Psoas muscle (tissue), 8 donors: Measurements from ENCODE around the gene USP15. TPM values are rescaled to one million over a fixed set of nuclear protein-coding genes. Genes with fewer than 3 reads are reported as not detected.

Experiments
- ATAC-seq, 4 donors: fragments of 200-7000 bp; cut with Tn5 transposase; one replicate each; pipeline ENCODE4 v1.9.1; 2020; ENCODE audit warnings: moderate library complexity in 3 of 4, mild to moderate bottlenecking in 2 of 4
- DNase-seq, 2 donors: peaks; one replicate each; pipeline ENCODE4 v3.0.0-alpha.2; 2020
- H3K27ac ChIP-seq: fragments of 200-600 bp; one replicate; pipeline ENCODE4 v1.8.0; 2022
- H3K27me3 ChIP-seq, 3 donors: fragments of 200-600 bp in 1 of 3; one replicate each; pipeline versions ENCODE4 v1.6.1 to v1.8.0; 2013 to 2022; ENCODE audit warnings: low read length in 2 of 3, mild to moderate bottlenecking in 2 of 3, moderate library complexity in 1 of 3; ENCODE audit not compliant: insufficient read depth in 3 of 3
- H3K36me3 ChIP-seq, 2 donors: fragments of 200-600 bp in 1 of 2; one replicate each; pipeline versions ENCODE4 v1.6.1 to v1.8.0; 2013 to 2022; ENCODE audit warnings: low read depth in 1 of 2, mild to moderate bottlenecking in 1 of 2, moderate library complexity in 1 of 2; ENCODE audit not compliant: insufficient read depth in 1 of 2
- H3K4me1 ChIP-seq: fragments of 200-600 bp; one replicate; pipeline ENCODE4 v1.8.0; 2022
- H3K4me3 ChIP-seq: fragments of 200-600 bp; one replicate; pipeline ENCODE4 v1.8.0; 2022; ENCODE audit warnings: mild to moderate bottlenecking
- H3K9me3 ChIP-seq: fragments of 200-600 bp; one replicate; pipeline ENCODE4 v1.8.0; 2022
- WGBS, 3 donors: extraction: QIAGEN DNeasy Blood & Tissue Kit; methylation state at CpG; one replicate each; pipeline versions ENCODE4 v1.1.6 to v1.1.7; 2013; 5-methylcytosine and 5-hydroxymethylcytosine counted together
- intact Hi-C, 2 donors: fragments of 100-400 bp; cut with DNase I; formaldehyde crosslinking; loops; one replicate each; pipeline versions ENCODE4 v1.11.0 to v1.14.2; 2022
- polyA plus RNA-seq, 3 donors: library from polyadenylated mRNA; stranded (reverse); fragments of 200-250 nt; gene quantifications; one replicate each; pipeline ENCODE4 v1.2.3, GENCODE V29; 2013
- total RNA-seq, 4 donors: library from RNA; stranded (reverse); fragmentation: NEBNext Ultra II Directional in 2 of 4; extraction: Animal tissue kit (Norgen Biotek cat#: 25700) in 2 of 4; gene quantifications; one replicate each; pipeline versions ENCODE4 v1.2.1 to v1.2.4, GENCODE V29; 2021 to 2023
- TF ChIP-seq, protein P1 (sequence below): fragments of 200-600 bp; IDR thresholded peaks from one replicate; pipeline ENCODE4 v1.8.0; 2022; ENCODE audit warnings: antibody characterized with exemption
- donor health status: healthy with polysubstance abuse.
- donor health status: DM: no; HTN: no; CAD: no; lungs with moderate emphysema.
- donor health status: Bipolar disorder and iron deficiency.
- donor health status: healthy.
- donor health status: DM: yes; HTN: yes; CAD: no.
- donor health status: DM: no; HTN: no; CAD: no.
- donor health status: DM: no; HTN: no; CAD: no.
- donor health status: DM: yes; HTN: yes; CAD: no.

The USP15 gene
- total and polyA plus RNA-seq, 7 donors = 27.6 to 65.6 (median 48.7) TPM

DNA sequence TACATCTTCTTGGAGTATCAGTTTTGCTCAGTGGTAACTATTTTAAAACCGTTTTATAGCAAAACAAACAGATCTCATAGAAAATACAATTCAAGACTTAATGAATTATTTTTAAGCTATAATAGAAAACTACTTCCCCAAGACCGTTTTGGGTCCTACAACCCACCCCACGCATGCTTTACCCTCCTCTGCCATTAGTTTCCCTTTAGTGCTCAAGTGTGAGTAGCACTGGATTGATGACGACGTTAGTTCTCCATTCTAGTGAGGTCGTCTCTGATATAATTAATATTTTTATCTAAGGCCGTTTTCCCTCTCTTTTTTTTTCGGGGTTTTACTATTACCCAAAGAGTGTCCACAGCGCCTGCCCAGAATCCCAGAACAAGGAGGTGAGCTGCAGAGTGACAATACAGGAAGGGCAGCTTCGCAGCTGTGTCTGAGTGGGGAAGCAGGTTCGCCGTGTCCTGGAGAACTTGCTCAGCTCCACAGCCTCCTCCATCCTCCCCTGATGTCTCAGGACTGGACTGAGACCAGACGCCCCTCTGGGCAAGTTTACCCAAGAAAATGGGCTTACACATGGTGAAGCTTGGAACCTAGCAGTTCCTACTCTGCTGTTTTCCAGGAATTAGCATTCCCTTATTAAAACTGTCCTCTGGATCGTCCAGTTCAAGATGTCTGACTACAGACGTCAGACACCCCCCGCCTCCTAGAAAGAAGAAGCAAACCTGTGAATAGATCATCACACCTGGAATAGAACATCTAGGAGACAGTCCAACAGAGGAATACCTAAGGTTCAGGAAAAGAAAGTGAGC lies 174.5 kb downstream of the USP15 start:
- H3K36me3 ChIP-seq = no peaks in the 10 kb centered on the region
- H3K27me3 ChIP-seq = peaks cover 0 to 36% (median 4%) of the 10 kb centered on the region in 3 donors
- peak overlapping the region; percentile 62 for H3K4me3 ChIP-seq
- intact Hi-C loops = loop anchor here (5.0 to 10.0 kb wide), 3 partner anchors 38 to 370 kb away; no protein-coding TSS in a partner anchor
- no peak overlapping the region for H3K27ac ChIP-seq
- no peaks in the 10 kb centered on the region for H3K9me3 ChIP-seq
- ATAC-seq = peak in 1 of 4 donors; percentile 17
- no peaks in the 10 kb centered on the region for H3K4me1 ChIP-seq
- no peak for DNase-seq
- TF ChIP-seq, protein P1, sequence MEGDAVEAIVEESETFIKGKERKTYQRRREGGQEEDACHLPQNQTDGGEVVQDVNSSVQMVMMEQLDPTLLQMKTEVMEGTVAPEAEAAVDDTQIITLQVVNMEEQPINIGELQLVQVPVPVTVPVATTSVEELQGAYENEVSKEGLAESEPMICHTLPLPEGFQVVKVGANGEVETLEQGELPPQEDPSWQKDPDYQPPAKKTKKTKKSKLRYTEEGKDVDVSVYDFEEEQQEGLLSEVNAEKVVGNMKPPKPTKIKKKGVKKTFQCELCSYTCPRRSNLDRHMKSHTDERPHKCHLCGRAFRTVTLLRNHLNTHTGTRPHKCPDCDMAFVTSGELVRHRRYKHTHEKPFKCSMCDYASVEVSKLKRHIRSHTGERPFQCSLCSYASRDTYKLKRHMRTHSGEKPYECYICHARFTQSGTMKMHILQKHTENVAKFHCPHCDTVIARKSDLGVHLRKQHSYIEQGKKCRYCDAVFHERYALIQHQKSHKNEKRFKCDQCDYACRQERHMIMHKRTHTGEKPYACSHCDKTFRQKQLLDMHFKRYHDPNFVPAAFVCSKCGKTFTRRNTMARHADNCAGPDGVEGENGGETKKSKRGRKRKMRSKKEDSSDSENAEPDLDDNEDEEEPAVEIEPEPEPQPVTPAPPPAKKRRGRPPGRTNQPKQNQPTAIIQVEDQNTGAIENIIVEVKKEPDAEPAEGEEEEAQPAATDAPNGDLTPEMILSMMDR = no peak
- 35 to 37% (median 35%) methylated on average over 16 of the region's 16 CpGs for WGBS, 3 donors

DNA sequence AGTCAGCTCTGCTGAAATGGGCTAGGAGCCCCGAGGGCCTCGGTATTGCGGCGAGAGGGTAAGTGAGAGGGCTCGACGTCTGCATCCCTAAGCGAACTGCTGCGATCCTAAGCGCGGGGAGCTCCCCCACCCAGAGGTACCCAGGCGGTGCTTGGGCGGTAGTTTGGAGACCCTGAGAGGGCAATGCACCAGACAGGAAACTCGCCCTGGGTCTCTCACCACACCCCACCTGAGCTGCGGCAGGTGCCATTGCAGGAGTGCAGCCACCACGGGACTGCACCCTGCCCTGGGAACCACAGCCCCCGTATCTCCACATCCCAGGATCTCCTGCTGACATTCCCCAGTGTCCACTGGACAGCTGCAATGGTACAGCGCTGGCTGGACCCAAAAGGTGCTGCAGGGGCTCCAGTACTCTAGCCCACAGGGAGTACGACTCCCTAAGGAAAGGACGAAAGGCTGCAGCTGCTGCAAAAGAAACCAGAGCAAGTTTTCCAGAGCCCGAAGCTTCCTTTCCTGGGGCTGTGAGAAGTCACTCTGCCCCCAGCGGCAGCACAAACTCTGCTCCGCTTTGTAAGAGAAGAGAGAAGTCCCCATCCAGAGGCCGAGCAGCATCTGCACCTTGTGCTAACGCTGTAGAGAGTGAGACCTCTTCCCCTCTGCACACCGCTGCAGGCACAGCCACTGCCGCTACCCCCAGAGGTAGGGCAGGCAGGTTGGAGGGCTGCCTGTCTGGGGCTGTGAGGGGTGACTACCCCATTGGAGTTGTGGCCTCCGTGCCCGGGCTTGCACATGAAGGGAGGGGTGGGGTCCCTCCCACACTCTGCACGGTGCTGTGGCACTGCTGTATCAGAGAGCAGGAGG lies 175.3 kb downstream of the USP15 start:
- intact Hi-C loops = loop anchor here (5.0 to 10.0 kb wide), 3 partner anchors 37 to 369 kb away; no protein-coding TSS in a partner anchor
- H3K27me3 ChIP-seq = peaks cover 0 to 30% (median 4%) of the 10 kb centered on the region in 3 donors
- no peaks in the 10 kb centered on the region for H3K36me3 ChIP-seq
- H3K4me3 ChIP-seq = peak overlapping the region; percentile 62
- TF ChIP-seq, protein P1 = peak; percentile 25
- peak in 3 of 4 donors; percentile 53 to 73 (median 62) for ATAC-seq
- no peak overlapping the region for H3K27ac ChIP-seq
- DNase-seq = peak; percentile 27 to 52
- H3K9me3 ChIP-seq = no peaks in the 10 kb centered on the region
- no peaks in the 10 kb centered on the region for H3K4me1 ChIP-seq
- 2% methylated on average over 29 of the region's 29 CpGs for WGBS, 3 donors

DNA sequence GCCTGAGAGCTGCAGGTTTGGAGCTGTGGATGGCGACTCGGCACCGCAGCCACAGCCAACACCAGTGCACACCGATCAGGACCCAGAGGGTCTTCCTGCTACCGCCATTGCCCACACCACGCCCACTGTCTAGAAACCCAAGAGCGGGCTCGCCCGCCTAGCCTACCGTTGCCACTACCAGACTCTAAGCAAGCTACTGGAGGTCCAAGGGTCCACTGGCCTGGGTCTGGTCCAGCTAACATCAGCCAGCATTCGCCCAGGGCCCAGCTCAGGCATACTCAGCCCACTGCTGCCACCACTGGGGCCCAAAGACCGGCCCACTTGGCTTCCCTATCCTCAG lies 175.9 kb downstream of the USP15 start:
- H3K27ac ChIP-seq = no peak overlapping the region
- intact Hi-C loops = loop anchor here (5.0 to 10.0 kb wide), 3 partner anchors 36 to 369 kb away; no protein-coding TSS in a partner anchor
- H3K27me3 ChIP-seq = peaks cover 0 to 25% (median 4%) of the 10 kb centered on the region in 3 donors
- H3K9me3 ChIP-seq = peaks cover 5% of the 10 kb centered on the region
- H3K4me3 ChIP-seq = no peak overlapping the region
- DNase-seq (peak; percentile 10 to 46), ATAC-seq (no peak)
- no peaks in the 10 kb centered on the region for H3K4me1 ChIP-seq
- TF ChIP-seq, protein P1 = no peak
- WGBS, 3 donors = 69 to 72% (median 69%) methylated on average over 12 of the region's 12 CpGs
- no peaks in the 10 kb centered on the region for H3K36me3 ChIP-seq

DNA sequence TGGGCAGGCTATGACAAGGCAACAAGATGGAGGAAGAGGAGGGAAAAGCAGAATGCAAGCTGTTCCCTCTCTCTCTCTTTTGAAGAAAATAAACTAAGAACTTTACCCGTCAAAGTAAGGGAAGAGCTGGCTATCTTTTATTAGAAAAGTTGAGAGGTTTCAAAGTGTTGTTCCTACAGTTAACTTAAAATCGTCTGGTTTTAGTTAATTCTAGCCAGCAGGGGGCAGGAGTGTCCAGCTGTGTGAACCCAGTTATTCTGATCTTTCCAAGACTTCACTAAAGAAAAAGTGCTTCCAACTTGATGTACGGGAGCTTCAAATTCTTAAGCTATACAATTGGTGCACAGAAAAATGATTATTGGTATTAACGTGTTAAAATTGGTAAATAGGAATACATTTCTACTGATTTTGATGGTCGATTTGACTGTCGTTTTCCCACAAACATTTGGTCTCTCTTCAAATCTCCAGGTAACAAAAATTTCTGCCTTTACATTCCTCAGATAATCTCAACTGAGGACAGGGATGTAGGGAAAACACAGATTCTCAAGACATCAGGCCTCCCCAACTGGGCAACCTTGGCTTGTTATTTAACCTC lies 178.0 kb downstream of the USP15 start:
- ATAC-seq (peak in 3 of 4 donors; percentile 47 to 77 (median 49)), DNase-seq (no peak)
- TF ChIP-seq, protein P1 = peak; percentile 71
- Histone ChIP-seq H3K27ac (no peak overlapping the region), H3K4me3 (no peak overlapping the region), H3K4me1 (no peaks in the 10 kb centered on the region), H3K27me3 (peaks cover 0 to 17% (median 0%) of the 10 kb centered on the region in 3 donors), H3K36me3 (no peaks in the 10 kb centered on the region), H3K9me3 (peaks cover 13% of the 10 kb centered on the region)
- 13 to 14% (median 13%) methylated on average over 6 of the region's 6 CpGs for WGBS, 3 donors
- intact Hi-C loops = loop anchor here (5.0 to 10.0 kb wide), 3 partner anchors 34 to 367 kb away; no protein-coding TSS in a partner anchor
